HepG2 (cell line): Measurements from ENCODE around the gene GPC2. TPM values are rescaled to one million over a fixed set of nuclear protein-coding genes. Genes with fewer than 3 reads are reported as not detected.

Experiments
- ATAC-seq: fragments of 200-7000 bp; cut with Tn5 transposase; 3 replicates; pipeline ENCODE4 v1.9.1; 2020; ENCODE audit warnings: mild to moderate bottlenecking, moderate library complexity
- BruUV-seq: library from RNA; stranded (reverse); fragments of 400-500 nt; replicated peaks from 2 replicates; lab custom pipeline; 2021; lab: Mats Ljungman, UMichigan
- CTCF ChIA-PET: fragments of 300-600 bp; formaldehyde crosslinking; extraction: SDS; loops from one replicate; lab custom pipeline; 2021; ENCODE audit warnings: low total read pairs, inconsistent platforms, low intra/inter-chr PET ratio; lab: Yijun Ruan, JAX
- POLR2A ChIA-PET: fragments of 350-600 bp; sonication (Branson Sonifier 250); formaldehyde crosslinking; loops from one replicate; lab custom pipeline; 2020; ENCODE audit warnings: antibody characterized with exemption, inconsistent platforms; lab: Yijun Ruan, JAX
- DNase-seq: peaks from one replicate; pipeline ENCODE4 v3.0.0-alpha.2; 2015; ENCODE audit warnings: low spot score
- FAIRE-seq: peaks from 3 replicates; lab custom pipeline; 2011; peaks lifted over from hg19 to GRCh38; lab: Jason Lieb, UNC
- H2AFZ ChIP-seq: one replicate; pipeline ENCODE4 v1.6.1; 2011; ENCODE audit warnings: low read length, inconsistent platforms
- H3K27ac ChIP-seq: fragments of 300-600 bp; 3 replicates; pipeline ENCODE4 v1.8.0; 2011; ENCODE audit warnings: mixed run types, mild to moderate bottlenecking, mixed read lengths, low read length, inconsistent platforms; ENCODE audit not compliant: insufficient read depth; ENCODE audit errors: extremely low read length
- H3K27me3 ChIP-seq, 2 experiments: fragments of 200-600 bp in 1 of 2; 2 replicates in 1 of 2; 3 replicates in 1 of 2; pipeline versions ENCODE4 v1.6.0 to v1.8.0; 2011; ENCODE audit warnings: low read length in 2 of 2, mild to moderate bottlenecking in 2 of 2, moderate library complexity in 2 of 2, inconsistent platforms in 1 of 2; ENCODE audit not compliant: insufficient read depth in 2 of 2, control insufficient read depth in 1 of 2
- H3K36me3 ChIP-seq, 2 experiments: fragments of 200-600 bp in 1 of 2; replicated peaks in 1 of 2; 2 replicates in 1 of 2; 3 replicates in 1 of 2; pipeline versions ENCODE4 v1.5.1 to v1.8.0; 2011; ENCODE audit warnings: low read length in 2 of 2, inconsistent platforms in 1 of 2; ENCODE audit not compliant: insufficient read depth in 2 of 2, control insufficient read depth in 1 of 2
- H3K4me1 ChIP-seq: 2 replicates; pipeline ENCODE4 v1.5.1; 2012; ENCODE audit warnings: low read length, inconsistent platforms; ENCODE audit not compliant: insufficient read depth
- H3K4me2 ChIP-seq: 2 replicates; pipeline ENCODE4 v1.6.0; 2011; ENCODE audit warnings: low read depth, low read length, inconsistent platforms
- H3K4me3 ChIP-seq, 3 experiments: fragments of 200-600 bp in 1 of 3; sonication (generic), shearing (Covaris generic) in 1 of 3; replicated peaks in 1 of 3; 2 replicates each; pipeline ENCODE4 v1.5.1; 2011 to 2016; ENCODE audit warnings: low read length in 3 of 3, inconsistent platforms in 2 of 3, low read depth in 2 of 3, mild to moderate bottlenecking in 2 of 3, control low read depth in 1 of 3, mixed read lengths in 1 of 3; ENCODE audit not compliant: insufficient read depth in 1 of 3
- H3K79me2 ChIP-seq: one replicate; pipeline ENCODE4 v1.6.1; 2011; ENCODE audit warnings: low read length, inconsistent platforms; ENCODE audit not compliant: insufficient read depth
- H3K9ac ChIP-seq: 2 replicates; pipeline ENCODE4 v1.6.0; 2011; ENCODE audit warnings: mild to moderate bottlenecking, low read depth, low read length, inconsistent platforms; ENCODE audit not compliant: insufficient read depth
- H3K9me3 ChIP-seq: 2 replicates; pipeline ENCODE4 v1.5.1; 2012; ENCODE audit warnings: mild to moderate bottlenecking, low read length
- H4K20me1 ChIP-seq: 2 replicates; pipeline ENCODE4 v1.6.0; 2011; ENCODE audit warnings: inconsistent platforms, mild to moderate bottlenecking, low read length, moderate library complexity; ENCODE audit not compliant: insufficient read depth
- CBX2 ChIP-seq, 2 experiments: fragments of 200-600 bp in 1 of 2; sonication (generic); formaldehyde crosslinking in 1 of 2; IDR thresholded peaks; 2 replicates each; pipeline versions ENCODE4 v1.7.0 to v1.8.1; 2018 to 2022; ENCODE audit warnings: low read depth in 2 of 2, low read length in 1 of 2, mild to moderate bottlenecking in 1 of 2, missing genetic modification reagents in 1 of 2
- KMT2B ChIP-seq: IDR thresholded peaks from 2 replicates; pipeline ENCODE4 v1.6.1; 2016; ENCODE audit warnings: missing genetic modification reagents, missing compliant biosample characterization
- MED8 ChIP-seq: sonication (generic); formaldehyde crosslinking; IDR thresholded peaks from 2 replicates; pipeline ENCODE4 v1.8.1; 2023; ENCODE audit warnings: mild to moderate bottlenecking, missing genetic modification reagents; ENCODE audit not compliant: insufficient replicate concordance
- ZMAT5 ChIP-seq: sonication (generic); formaldehyde crosslinking; IDR thresholded peaks from 2 replicates; pipeline ENCODE4 v1.5.0; 2020; ENCODE audit warnings: mild to moderate bottlenecking, low read depth, missing genetic modification reagents, borderline replicate concordance
- ZSCAN22 ChIP-seq: sonication (generic); formaldehyde crosslinking; IDR thresholded peaks from 2 replicates; pipeline ENCODE4 v1.4.0; 2020; ENCODE audit warnings: mild to moderate bottlenecking, missing genetic modification reagents
- WGBS: methylation state at CpG from one replicate; pipeline ENCODE4 v1.1.6; 2017; ENCODE audit warnings: low lambda C conversion rate; 5-methylcytosine and 5-hydroxymethylcytosine counted together
- in situ Hi-C: cut with HindIII; loops from 2 replicates; pipeline ENCODE4 v1.10.0; 2017; ENCODE audit warnings: low pct_unique_long_range_greater_than_20kb; ENCODE audit not compliant: extremely low pct_ligation_motif_present
- intact Hi-C: fragments of 100-400 bp; cut with micrococcal nuclease; formaldehyde crosslinking; loops from one replicate; pipeline ENCODE4 v1.10.0; 2022; ENCODE audit not compliant: unreplicated experiment
- polyA plus RNA-seq, 8 experiments: library from polyadenylated mRNA; depleted of rRNA in 3 of 8; stranded (reverse) in 7 of 8; unstranded in 1 of 8; fragments of >200 nt; fragmentation: Illumina TruSeq in 4 of 8; extraction: Trizol in 4 of 8; gene quantifications; 2 replicates each; pipeline versions ENCODE4 v1.2.1 to v1.2.3, GENCODE V29; 2011 to 2016; ENCODE audit warnings: low read depth in 4 of 8, missing spikeins in 1 of 8, mixed read lengths in 1 of 8; ENCODE audit not compliant: insufficient read depth in 1 of 8
- total RNA-seq, 5 experiments: library from RNA; depleted of rRNA; stranded (reverse); fragments of >200 nt; fragmentation: Illumina TruSeq; extraction: Trizol; gene quantifications; 2 replicates each; pipeline ENCODE4 v1.2.3, GENCODE V29; 2016; ENCODE audit warnings: low read depth in 1 of 5

Gene GPC2
- total and polyA plus RNA-seq, 2 of the 13 experiments (the other 11 are each of a cell fraction or from before 2014, with no cell fraction given), result 0.64 to 0.78 TPM

- in situ Hi-C loops (no loop called here), intact Hi-C loops (no loop called here)
- H3K9ac ChIP-seq, result no peak overlapping the region
- POLR2A ChIA-PET, result no interaction called here
- CTCF ChIA-PET, result no interaction called here
- ATAC-seq (no peak), FAIRE-seq (no peak), DNase-seq (no peak)
- H3K79me2 ChIP-seq, result no peaks in the 10 kb centered on the region
- H3K9me3 ChIP-seq, result no peaks in the 10 kb centered on the region
- H3K27me3 ChIP-seq, result no peaks in the 10 kb centered on the region
- no peak overlapping the region for H3K4me2 ChIP-seq
- H3K36me3 ChIP-seq, result peaks cover 9 to 18% of the 10 kb centered on the region in 2 experiments; a peak in 3 of 5 replicates
- peak; percentile 89 for TF ChIP-seq ZSCAN22 (CRISPR knock-in tag)
- no peak for TF ChIP-seq CBX2 (IDR thresholded peaks at IDR 0.05; ENCODE audit: low read depth, low read length)
- no peak for TF ChIP-seq CBX2 (CRISPR knock-in tag; IDR thresholded peaks at IDR 0.05; ENCODE audit: low read depth)
- TF ChIP-seq MED8 (CRISPR knock-in tag), result no peak
- WGBS, result 97% methylated on average over 13 of the region's 14 CpGs
- H3K27ac ChIP-seq, result no peak overlapping the region
- no peaks in the 10 kb centered on the region for H4K20me1 ChIP-seq
- H3K4me3 ChIP-seq, result no peak overlapping the region
- no TSS peak for BruUV-seq
- peaks cover 5% of the 10 kb centered on the region; the same call in 1 of the 2 replicates for H3K4me1 ChIP-seq
- no peak overlapping the region for H2AFZ ChIP-seq
These were observed 44.7 kb upstream of the GPC2 start for GRCh38 chr7:100221767-100222444.

- Histone ChIP-seq H3K27me3 (no peaks in the 10 kb centered on the region), H2AFZ (no peak overlapping the region)
- intact Hi-C loops, result no loop called here
- POLR2A ChIA-PET, result no interaction called here
- DNase-seq, result no peak
- TF ChIP-seq KMT2B (CRISPR knock-in tag), result no peak
- TF ChIP-seq ZMAT5 (CRISPR knock-in tag), result no peak
- TF ChIP-seq, all 625 proteins: peak for 0
- CTCF ChIA-PET, result no interaction called here
- ATAC-seq (no peak), FAIRE-seq (no peak)
- in situ Hi-C loops, result no loop called here
- H3K4me1 ChIP-seq, result peaks cover 5% of the 10 kb centered on the region; the same call in 1 of the 2 replicates
- H4K20me1 ChIP-seq, result no peaks in the 10 kb centered on the region
- H3K9ac ChIP-seq, result no peak overlapping the region
- no peaks in the 10 kb centered on the region for H3K9me3 ChIP-seq
- no peak overlapping the region for H3K27ac ChIP-seq
- H3K4me2 ChIP-seq, result no peak overlapping the region
- H3K4me3 ChIP-seq, result no peak overlapping the region
- 100% methylated on average over 5 of the region's 5 CpGs for WGBS
- H3K79me2 ChIP-seq, result no peaks in the 10 kb centered on the region
- no TSS peak for BruUV-seq
- peaks cover 9 to 18% of the 10 kb centered on the region in 2 experiments; a peak in 3 of 5 replicates for H3K36me3 ChIP-seq
These were observed 44.1 kb upstream of the GPC2 start for GRCh38 chr7:100221231-100221718.
